Measurements from ENCODE around the gene CCDC102A.
"Not testable (repeated sequence)": the region's sequence is repeated elsewhere in the genome, so short reads cannot be mapped to it uniquely, and the experiment has no call there.

The CCDC102A gene

DNA sequence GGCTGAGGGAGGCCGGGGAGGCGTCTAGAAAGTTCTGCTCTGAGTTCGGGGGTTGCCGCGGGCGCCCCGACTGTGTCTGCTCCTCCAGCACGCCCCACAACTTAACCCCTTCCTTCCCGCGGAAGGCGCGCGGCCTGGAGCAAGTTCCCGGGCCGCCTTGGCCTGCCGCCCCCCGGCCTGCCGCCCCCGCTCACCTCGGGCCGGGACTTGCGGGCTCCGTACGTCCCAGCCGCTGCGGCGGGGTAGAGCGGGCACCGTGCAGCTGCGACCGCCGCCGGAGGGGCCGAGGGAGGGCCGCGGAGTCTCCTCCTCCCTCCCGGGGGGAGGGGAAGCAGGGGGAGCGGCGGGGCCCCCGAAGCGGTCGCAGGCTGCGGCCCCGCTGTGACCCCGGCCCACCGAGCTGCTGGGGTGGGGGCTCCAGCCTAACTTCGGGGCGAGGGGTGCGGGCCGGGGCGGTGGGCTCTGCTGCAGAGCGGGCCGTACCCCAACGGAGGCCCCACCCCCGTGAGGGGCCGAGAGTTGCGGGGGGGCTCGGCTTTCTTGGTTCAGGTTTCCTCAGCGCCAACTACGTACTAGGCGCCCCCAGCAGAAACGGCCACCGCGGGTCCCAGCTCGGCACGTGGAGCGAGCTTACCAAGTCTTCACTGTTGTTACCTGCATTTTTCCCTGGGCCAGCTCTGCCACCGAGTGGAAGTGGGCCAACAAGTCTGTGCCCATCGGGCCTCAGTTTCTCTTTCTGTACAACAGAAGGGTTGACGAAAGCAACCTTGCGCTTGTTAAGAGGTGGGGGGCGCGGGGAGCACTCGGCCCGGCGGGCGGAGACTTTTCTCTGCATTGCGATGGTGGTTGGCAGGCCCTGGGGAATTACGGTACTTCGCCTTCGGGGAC lies at the start of gene CCDC102A:
CCDC102A (minus strand) TSS at position 266 of the 888 bp plus-strand sequence. CDS start 7,394 bp downstream, outside the sequence.
- peak; percentile 48 for DNase-seq (ENCODE audit: low spot score)

DNA sequence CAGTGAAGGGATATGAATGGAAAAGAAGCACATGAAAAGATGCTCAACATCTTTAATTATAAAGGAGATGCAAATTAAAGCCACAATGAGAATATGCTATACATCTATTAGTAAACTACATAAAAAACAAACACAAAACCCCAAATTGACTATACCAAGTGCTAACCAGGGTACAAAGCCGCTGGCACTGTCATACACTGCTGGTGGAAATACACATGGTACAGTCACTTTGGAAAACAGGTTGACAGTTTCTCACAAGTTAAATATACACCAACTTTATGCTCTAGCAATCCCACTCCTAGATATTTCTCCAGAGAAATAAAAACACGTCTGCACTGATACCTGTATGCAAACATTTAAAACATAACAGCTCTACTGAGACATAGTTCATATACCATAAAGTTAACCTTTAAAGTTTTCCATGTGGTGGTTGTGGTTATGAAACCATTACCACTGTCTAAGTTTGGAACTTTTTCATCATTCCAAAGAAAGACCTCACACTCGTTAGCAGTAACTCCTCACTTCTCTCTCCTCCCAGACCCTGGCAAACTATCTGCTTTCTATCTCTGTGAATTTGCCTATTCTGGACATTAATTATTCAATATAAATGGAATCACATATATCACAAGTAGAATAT lies 48.8 kb upstream of the CCDC102A start:
- no peak for DNase-seq (ENCODE audit: low spot score)

DNA sequence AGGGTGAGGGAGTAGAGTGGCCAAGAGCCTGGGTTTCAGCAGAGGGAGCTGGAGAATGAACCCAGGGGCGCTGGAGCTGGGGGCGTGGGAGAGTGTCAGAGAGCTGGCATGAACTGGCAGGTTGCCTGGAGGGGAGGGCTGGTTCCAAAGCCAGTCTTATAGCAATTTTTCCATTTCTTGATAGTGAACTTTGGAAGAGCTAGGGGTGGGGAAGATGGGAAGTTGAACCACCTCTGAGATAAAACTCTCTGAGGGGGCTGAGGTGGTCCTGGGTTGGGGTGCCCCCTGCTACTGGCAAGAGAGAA lies 42.9 kb upstream of the CCDC102A start:
- no peak for DNase-seq (ENCODE audit: low spot score)

DNA sequence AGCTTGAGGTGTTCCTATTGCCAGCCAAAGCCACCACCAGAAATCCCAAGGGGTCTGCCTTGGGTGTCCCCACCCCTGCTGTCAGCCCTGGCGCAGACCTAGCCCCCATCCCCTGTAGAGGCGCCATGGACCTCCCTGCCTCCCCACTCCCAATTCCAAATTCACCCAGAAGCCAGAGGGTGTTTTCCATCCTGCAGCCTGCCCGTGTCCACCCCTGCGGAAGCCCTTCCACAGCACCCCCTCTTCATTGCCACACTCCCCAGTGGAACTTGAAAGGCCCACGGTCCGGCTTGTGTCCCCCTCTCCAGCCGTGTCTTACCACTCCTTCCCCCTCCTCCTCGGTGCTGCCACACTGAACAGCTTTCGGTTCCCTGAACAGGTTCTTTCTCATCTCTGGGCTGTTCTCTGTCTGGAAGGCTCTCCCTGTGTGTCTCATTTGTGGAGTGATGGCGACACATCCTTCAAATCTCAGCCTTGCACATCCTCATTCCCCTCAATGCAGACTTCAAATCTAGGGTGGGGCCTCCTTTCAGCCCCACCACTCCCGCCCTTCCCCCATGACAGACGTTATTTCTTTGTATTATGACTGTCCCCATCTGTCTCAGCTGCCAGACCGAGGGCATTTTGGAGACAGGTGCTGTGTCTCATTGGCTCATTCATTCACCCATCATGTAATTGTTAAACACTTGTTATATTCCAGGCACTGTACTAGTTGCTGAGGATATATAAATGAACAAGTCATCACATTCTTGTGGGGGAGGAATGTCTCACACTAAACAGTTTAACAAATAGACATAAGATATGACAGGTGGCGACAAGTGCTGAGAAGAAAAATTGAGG lies 42.4 kb upstream of the CCDC102A start:
- no peak for DNase-seq (ENCODE audit: low spot score)

DNA sequence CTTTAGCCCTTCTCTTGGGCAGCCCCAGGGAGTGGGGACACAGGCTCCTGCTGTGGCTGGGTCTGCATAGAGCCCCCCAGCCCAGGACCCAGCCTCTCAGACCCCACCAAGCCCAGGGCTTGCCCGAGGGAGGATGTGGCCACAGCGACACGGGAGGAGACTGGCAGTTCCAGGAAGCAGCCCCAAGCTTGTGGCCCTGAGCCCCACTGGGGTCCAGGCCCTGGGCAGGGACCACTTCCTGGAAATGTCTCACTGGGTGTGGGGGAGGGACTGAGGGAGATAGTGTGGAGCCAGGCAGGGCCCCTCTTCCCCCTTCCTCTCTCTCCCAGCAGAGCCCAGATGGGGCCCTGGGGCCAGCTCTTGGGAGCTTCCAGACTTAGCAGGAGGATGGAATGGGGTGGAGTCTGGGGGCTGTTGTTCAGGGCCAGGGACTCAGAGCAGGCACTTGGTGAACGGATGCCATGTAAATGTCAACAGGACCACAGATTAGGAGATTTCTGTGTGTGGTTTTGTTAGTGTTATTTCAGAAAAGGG lies 41.4 kb upstream of the CCDC102A start:
- no peak for DNase-seq (ENCODE audit: low spot score)

DNA sequence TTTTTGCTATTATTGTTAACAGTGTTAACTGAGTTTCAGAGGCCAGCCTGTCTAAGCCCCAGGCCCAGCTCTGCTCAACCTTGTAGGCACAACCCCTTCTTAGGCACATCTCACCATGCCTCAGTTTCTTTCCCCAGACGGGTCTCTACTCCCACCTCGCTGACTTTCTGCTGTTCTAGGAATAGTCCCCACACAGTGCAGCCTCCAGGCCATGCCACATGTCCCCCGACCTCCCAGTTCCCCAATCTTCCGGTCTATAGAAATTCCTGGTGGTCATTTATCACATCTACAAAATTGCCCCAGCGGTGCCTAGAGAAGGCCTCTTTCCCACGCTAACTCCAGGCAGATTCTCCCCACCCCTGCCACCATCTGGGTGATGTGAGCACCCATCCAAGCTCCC lies 40.8 kb upstream of the CCDC102A start:
- DNase-seq (ENCODE audit: low spot score) = no peak

DNA sequence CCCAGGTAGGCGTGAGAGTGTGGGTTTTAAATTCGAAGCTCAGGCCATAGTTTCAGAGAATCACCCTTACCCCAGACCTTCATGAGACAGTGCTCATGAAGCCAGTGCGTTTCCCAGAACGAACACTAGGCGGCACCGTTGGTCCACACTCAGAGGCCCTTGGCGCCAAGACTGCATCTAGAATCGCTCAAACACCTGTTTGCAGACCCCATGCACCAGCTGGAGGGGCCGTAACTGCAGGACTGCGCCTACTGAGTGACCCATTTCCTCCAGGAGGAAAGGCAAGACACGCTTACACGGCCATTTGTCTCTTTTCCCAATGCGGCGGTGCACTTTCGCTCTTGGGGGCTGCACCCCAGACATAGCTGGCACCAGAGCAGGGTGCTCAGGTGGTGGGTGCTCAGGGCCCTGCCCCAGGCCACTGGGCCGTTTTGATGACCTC lies 40.1 kb upstream of the CCDC102A start:
- DNase-seq (ENCODE audit: low spot score) = peak; percentile 42

DNA sequence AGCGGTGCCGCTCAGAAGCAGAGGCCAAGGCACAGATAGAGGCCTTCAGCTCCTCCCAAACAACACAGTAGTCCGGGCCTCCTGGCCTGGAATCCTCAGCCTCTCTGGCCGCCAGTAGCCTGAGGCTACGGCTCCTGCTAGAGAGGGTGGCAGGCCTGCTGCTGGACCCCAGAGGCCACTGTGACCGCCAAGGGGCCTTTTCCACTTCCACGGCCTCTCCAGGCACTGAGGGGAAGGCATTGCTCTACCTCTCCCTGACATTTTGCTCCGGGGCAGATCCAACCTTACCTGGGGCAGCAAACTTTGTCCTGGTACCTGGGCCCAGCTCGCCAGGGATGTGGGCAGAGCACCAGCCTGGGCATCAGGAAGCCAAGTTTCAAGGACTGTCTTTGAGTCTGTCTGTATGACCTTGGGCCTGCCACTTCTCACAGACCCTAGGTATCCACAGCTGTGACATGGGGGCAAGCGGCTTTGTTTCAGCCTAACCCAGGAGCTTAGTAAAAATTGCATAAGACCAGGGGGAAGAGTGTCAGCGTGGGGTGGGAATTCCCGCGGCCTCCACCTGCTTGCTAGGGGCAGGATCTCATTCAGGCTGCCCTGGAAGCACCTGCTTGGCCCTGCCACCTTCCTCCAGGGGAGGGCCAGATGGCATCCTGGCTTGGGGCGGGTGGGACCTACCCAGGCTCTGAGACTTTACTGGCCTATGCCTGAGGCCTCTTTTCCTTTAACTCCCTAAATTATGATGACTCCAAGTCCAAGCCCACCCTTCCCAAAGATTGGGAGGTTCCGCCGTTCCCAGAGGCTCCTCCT lies 39.3 kb upstream of the CCDC102A start:
- DNase-seq (ENCODE audit: low spot score) = no peak

DNA sequence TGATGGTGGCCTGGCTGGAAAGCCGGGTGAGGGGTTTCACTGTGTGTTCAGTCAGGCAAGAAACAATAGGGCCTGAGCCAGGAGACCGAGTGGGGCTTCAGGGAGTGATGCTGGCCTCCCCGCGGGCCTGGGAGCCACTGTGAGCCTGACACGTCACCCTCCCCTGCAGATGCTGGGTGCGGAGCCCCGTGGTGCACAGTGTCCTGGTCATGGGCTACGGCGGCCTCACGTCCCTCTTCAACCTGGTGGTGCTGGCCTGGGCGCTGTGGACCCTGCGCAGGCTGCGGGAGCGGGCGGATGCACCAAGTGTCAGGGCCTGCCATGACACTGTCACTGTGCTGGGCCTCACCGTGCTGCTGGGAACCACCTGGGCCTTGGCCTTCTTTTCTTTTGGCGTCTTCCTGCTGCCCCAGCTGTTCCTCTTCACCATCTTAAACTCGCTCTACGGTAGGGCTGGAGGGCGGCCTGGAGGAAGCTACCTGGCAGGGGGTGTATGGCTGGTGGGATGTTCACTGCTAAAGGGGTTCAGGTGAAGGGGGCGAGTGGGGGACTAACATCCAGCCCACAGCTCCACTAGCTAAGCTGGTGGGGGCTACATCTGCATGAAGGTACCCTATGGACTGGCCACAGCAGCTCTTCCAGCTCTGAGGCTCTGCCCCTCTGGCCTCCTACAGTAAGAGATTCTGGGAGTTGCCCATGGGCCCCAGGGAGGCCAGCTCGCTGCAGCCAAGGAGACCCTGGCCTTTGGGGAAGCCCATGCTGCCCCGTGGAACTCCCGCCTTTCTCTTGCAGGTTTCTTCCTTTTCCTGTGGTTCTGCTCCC lies 38.5 kb upstream of the CCDC102A start:
- no peak for DNase-seq (ENCODE audit: low spot score)

DNA sequence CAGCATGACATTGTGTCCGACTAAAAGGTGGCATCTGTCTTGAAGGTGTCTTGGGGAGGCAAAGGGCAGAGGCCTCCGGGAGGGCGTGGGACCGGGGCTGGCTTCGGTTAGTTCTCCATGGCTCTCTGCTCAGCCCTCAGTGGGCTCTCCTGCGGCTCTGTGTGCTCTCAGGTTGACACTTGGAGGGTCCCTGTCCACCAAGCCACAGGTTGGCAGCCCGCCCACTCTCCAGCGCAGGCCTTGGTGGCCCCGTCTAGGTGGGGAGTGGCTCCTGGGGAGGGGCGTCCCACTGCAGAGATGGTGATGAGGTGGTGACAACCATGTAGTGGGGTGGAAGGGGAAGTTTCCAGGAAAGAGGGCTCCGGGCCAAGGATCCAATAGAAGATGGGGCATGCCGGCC lies 37.7 kb upstream of the CCDC102A start:
- DNase-seq (ENCODE audit: low spot score) = no peak

DNA sequence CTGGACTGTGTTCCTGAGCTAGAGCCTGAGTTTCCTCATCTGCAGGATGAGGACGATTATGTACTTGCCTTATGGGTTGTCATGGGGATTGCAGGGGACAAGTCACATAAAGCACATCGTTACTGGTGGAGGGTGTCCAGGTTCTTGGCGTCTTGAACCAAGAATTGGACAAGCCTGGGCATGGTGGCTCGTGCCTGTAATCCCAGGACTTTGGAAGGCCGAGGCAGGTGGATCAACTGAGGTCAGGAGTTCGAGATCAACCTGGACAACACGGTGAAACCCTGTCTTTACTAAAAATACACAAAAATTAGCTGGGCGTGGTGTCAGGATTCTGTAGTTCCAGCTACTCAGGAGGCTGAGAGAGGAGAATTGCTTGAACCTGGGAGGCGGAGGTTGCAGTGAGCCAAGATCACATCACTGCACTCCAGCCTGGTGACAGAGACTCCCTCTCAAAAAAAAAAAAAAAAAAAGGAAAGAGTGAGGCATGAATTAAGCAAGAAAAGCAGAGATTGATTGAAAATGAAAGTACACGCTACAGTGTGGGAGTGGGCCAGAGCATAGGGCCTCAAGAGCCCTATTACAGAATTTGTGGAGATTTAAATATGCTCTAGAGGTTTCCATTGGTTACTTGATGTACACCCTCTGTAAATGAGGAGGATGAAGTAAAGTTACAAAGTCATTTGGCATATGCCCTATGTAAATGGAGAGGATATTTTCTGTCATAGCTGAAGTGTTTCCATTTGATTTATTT lies 36.8 kb upstream of the CCDC102A start:
- DNase-seq (ENCODE audit: low spot score) = no peak

DNA sequence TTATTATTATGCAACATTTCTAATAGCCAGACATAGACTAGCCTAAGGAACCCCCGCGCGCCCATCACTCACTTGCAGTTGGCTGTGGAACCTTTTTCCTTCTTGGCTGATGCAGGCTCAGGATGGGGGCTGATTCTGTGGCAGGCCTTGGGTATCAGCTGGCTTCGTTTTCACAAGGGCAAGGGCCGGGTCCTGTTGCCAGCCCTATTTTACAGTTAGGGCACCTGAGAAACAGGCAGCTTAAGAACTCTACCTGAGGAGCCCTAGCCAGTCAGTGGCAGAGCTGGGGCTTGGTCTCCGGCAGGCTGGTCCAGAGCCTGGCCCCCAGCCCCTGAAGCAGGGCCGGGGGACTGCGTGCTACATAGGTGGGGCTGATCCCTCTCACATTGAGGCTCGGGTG lies 34.7 kb upstream of the CCDC102A start:
- DNase-seq (ENCODE audit: low spot score) = no peak

DNA sequence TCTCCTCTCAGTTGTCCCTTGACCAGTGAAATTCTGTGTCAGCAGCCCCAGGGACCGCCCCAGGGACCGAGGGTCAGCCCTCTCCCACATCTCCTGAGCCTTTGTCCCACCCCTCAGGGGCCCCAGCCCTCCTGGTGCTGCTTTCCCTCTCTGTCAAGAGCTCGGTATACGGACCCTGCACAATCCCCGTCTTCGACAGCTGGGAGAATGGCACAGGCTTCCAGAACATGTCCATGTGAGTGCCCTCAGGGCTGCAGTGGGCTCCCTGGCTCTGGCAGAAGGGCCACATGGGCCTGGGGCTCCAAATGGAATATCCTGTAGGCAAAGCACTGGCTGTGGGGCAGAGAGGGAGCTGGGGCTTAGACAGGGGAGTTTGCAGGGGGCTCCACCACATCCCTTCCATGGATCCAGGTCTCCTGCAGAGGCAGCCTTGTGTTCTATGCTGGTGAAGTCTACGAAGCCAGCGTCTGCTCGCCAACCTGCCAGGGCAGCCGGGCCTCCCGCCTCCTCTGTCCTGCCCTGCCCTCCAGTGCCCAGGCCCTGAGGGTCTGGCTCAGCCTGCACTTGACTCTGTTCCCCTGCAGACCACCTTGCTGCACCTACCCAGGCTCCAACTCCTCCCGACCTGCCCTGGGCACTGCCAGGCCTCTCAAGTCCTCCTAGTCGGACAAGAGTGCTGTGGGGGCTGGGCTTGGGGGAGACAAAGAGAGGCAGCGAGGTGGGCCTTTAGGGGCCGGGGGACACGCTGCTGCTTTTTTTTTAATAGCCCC lies 34.1 kb upstream of the CCDC102A start:
- DNase-seq (ENCODE audit: low spot score) = no peak

DNA sequence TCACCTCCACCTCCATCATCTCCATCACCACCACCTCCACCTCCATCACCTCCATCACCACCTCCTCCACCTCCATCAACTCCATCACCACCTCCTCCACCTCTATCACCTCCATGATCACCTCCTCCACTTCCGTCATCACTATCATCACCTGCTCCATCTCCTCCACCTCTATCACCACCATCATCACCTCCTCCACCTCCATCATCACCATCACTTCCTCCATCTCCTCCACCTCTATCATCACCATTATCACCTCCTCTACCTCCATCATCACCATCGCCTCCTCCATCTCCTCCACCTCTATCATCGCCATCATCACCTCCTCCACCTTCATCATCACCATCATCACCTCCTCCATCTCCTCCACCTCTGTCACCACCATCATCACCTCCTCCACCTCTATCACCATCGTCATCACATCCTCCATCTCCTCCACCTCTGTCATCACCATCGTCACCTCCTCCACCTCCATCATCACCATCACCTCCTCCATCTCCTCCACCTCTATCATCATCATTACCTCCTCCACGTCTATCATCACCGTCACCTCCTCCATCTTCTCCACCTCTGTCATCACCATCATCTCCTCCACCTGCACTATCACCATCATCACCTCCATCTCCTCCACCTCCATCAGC lies 33.1 kb upstream of the CCDC102A start:
- no peak for DNase-seq (ENCODE audit: low spot score)

DNA sequence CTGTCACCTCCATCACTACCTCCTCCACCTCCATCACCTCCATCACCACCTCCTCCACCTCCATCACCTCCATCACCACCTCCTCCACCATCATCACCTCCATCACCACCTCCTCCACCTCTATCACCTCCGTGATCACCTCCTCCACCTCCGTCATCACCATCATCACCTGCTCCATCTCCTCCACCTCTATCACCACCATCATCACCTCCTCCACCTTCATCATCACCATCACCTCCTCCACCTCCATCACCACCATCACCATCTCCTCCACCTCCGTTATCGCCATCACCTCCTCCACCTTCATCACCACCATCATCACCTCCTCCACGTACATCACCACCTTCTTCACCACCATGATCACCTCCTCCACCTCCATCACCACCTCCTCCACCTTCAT lies 32.4 kb upstream of the CCDC102A start:
- DNase-seq (ENCODE audit: low spot score) = not testable (repeated sequence)

DNA sequence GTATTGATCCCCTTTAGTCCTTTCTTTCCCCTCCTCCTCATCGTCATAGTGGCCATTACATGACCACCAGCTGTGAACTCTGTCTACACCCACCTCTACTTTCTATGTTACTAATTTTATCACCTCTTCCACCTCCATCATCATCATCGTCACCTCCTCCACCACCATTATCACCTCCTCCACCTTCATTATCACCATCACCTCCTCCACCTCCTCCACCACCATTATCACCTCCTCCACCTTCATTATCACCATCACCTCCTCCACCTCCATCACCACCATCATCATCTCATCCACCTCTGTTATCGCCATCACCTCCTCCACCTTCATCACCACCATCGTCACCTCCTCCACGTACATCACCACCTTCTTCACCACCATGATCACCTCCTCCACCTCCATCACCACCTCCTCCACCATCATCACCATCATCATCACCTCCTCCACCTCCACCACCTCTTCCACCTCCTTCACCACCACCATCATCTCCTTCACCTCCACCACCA lies 31.9 kb upstream of the CCDC102A start:
- no peak for DNase-seq (ENCODE audit: low spot score)

DNA sequence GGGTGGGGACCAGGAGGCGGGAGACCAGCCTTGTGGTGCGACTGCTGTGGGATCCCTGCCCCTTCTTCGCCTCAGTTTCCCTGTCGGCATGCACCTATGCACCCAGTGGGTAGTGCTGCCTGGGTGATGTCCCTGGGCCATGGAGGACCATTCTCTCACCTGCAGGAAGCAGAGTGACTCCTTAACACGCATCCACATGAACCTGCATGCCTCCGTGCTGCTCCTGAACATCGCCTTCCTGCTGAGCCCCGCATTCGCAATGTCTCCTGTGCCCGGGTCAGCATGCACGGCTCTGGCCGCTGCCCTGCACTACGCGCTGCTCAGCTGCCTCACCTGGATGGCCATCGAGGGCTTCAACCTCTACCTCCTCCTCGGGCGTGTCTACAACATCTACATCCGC lies 31.3 kb upstream of the CCDC102A start:
- no peak for DNase-seq (ENCODE audit: low spot score)

DNA sequence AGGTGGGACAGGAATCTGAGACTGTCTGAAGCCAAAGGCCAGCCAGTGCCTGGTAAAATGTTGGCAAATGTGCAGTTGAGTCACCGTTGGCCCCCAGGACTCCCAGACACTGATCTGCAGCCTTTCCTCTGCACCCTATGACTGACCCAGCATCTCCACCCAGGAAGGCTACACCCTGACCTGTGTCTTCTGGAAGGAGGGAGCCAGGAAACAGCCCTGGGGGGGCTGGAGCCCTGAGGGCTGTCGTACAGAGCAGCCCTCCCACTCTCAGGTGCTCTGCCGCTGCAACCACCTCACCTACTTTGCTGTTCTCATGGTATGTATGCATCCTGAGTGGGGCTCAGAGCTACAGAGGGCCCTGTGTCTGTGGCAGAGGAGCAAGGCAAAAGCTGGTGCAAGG lies 30.1 kb upstream of the CCDC102A start:
- DNase-seq (ENCODE audit: low spot score) = no peak
